Stimulated activated effector memory CD8-positive, alpha-beta T cell treated with anti-CD3 and anti-CD28 coated beads, Interleukin-12 subunit alpha, Interleukin-12 subunit beta, amount 100 ng/mL, for 72 hours (primary cell): ENCODE data around the gene PLAC9.
A peak's percentile ranks its signal among the peaks of the same experiment; 100 is the strongest.

Experiments
- ATAC-seq: fragments of 150-1000 bp; cut with Tn5 transposase; 2 replicates; pipeline ENCODE4 v1.10.0; 2021
- DNase-seq, 2 donors: peaks; one replicate each; pipeline ENCODE4 v3.0.0; 2021 to 2022; ENCODE audit warnings: low spot score in 2 of 2
- H3K27ac Mint-ChIP-seq: one replicate; pipeline ENCODE4 v1.8.0; 2022; ENCODE audit warnings: mild to moderate bottlenecking, mixed read lengths
- H3K36me3 Mint-ChIP-seq: one replicate; pipeline ENCODE4 v1.8.0; 2022; ENCODE audit warnings: mild to moderate bottlenecking, mixed read lengths
- H3K4me1 Mint-ChIP-seq: one replicate; pipeline ENCODE4 v1.8.0; 2022; ENCODE audit warnings: mixed read lengths
- H3K4me3 Mint-ChIP-seq: one replicate; pipeline ENCODE4 v1.8.0; 2022; ENCODE audit warnings: mild to moderate bottlenecking, mixed read lengths
- H3K9me3 Mint-ChIP-seq: one replicate; pipeline ENCODE4 v1.8.0; 2022; ENCODE audit warnings: mixed read lengths

The PLAC9 gene

DNA sequence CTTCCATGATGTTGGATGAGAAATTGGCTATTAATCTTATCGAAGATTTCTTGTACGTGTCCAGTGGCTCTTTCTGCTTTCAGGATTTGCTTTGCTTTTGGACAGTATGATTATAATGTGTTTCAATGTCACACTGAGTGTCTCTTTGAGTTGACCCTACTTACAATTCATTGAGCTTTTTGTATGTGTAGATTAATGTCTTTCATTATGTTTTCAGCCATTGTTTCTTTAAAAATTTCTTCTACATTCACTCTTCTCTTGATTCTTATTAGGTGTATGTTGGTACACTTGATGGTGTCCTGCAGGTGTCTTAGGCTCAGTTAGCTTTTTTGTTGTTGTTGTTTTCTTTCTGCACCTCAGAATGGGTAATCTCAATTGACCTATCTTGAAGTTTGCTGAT is 16.6 kb downstream of the PLAC9 start:
- DNase-seq, result no peak
- Mint-ChIP-seq H3K9me3 (peaks cover 3% of the 10 kb centered on the region), H3K27ac (peak overlapping the region; percentile 29), H3K4me3 (no peak overlapping the region), H3K4me1 (peaks cover 22% of the 10 kb centered on the region), H3K36me3 (peaks cover 80% of the 10 kb centered on the region)
- ATAC-seq, result no peak

DNA sequence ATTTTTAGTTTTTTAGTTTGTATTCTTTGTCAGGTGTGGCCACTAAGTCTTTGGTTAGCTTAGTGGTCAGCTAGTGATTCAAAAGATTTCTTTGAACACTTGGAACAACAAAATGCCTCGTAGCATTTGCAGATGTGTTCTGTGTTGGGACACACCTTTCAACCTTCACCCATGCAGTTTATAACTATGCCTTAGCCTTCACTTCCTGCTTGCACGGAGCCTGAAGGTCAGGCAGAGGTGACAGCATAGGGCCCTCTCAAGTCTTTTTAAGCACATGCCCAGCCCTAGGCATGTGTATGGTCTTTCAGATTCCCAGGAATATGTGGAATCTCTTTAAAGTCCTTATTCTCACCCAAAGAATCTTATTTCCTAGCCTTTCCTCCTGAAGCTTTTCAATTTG is 17.6 kb downstream of the PLAC9 start:
- peak overlapping the region; percentile 86 for H3K27ac Mint-ChIP-seq
- peaks cover 80% of the 10 kb centered on the region for H3K36me3 Mint-ChIP-seq

DNA sequence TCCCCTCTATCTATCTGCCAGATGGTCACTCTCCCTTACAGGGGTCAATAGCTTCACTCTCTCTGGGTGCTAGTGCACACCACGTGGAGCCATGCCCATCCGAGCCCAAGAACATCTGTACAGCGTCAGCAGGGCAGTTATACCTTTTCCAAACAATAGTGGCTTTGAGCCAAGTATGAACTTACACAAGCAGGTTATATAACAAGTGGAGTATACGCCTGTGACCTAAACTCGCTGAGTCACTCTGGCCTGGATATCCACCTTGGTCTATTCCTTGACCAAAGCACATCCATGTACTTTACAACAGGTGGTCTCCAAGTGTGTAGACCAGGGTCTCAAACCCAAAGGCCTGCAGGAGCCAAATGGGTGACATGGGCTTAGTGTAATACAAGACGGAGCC is 20.3 kb downstream of the PLAC9 start:
- H3K27ac Mint-ChIP-seq, result peak overlapping the region; percentile 86
- peaks cover 86% of the 10 kb centered on the region for H3K36me3 Mint-ChIP-seq
- peaks cover 11% of the 10 kb centered on the region for H3K4me1 Mint-ChIP-seq
- ATAC-seq, result no peak
- no peak for DNase-seq
- H3K4me3 Mint-ChIP-seq, result no peak overlapping the region
- H3K9me3 Mint-ChIP-seq, result peaks cover 3% of the 10 kb centered on the region

More for the DNA sequence above, 17.6 kb downstream of the PLAC9 start:
- Mint-ChIP-seq H3K4me3 (no peak overlapping the region), H3K9me3 (peaks cover 3% of the 10 kb centered on the region), H3K4me1 (peaks cover 11% of the 10 kb centered on the region)
- DNase-seq (no peak), ATAC-seq (no peak)

DNA sequence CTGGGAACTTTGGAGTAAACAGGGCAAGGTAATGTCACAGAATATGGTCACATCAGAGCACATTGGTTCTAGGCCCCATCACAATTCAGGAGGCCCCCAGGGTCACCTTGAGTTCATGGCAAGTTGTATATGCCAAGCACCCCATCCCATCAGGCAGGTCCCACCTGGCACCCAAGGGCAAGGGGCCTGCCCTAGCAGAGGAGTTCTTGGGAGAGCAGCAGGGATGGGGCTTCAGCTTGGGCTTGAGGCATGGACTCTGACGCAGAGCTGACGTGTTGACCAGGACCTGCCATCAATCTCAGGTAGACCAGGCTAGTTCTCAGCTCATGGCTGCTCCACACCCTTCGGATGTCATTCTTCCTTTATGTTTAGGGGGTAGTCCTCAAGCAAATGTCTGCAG is 20.9 kb downstream of the PLAC9 start:
- no peak overlapping the region for H3K4me3 Mint-ChIP-seq
- peaks cover 11% of the 10 kb centered on the region for H3K4me1 Mint-ChIP-seq
- H3K27ac Mint-ChIP-seq, result peak overlapping the region; percentile 86
- DNase-seq, result no peak
- no peak for ATAC-seq
- H3K36me3 Mint-ChIP-seq, result peaks cover 92% of the 10 kb centered on the region
- peaks cover 3% of the 10 kb centered on the region for H3K9me3 Mint-ChIP-seq

DNA sequence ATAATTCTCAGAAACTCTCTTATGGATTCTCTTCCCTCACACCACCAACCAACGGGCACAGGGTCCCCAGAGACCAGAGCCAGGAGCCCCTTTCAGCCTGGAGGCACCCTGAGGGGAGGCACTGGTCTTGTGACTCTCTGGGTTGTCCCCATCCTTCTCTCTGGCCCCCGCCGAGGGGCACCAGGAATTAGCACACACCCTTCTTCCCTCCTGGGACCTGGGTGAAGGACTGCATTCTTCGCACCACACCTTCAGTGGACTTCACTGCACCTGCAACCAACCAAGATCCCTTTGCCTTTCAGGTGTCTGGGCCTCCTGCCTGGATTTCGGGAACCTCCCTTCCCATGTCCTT is 22.1 kb downstream of the PLAC9 start:
- no peak for DNase-seq
- Mint-ChIP-seq H3K9me3 (peaks cover under 1% of the 10 kb centered on the region), H3K36me3 (peaks cover 100% of the 10 kb centered on the region), H3K4me3 (no peak overlapping the region), H3K4me1 (peaks cover 11% of the 10 kb centered on the region), H3K27ac (peak overlapping the region; percentile 79)
- no peak for ATAC-seq

DNA sequence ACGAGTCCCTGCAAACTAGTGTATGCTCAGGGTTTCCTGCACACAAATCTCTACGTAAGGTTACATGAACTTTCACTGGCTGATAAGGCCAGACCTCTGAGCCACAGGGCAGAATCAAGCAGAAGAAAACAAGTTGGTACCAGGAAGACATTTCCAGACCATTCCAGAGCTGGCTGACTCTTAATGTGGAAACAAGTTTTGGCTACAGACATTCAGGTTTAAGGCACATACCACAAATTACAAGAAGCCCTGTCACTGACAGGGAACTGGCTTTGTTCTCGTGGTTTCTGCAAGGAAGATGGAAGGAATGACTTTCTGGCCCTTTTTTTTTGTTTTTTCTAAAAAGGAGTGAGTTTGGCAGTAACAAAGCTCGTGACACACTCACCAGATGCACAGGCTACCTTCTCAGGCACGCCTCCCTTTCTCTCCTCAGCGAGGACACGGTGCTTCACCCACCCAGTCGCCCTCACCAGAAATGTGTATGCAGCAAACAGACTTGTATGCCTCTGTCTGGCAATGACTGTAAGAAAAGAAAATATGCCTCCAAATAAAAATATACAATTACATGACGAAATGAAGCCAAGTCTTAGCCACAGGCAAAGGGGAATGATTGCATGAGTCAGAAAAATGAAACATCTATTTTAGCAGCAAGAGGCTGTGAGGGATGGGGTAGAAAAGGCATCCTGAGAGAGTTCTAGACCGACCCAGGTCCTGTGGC is 22.6 kb downstream of the PLAC9 start:
- no peak overlapping the region for H3K4me3 Mint-ChIP-seq

DNA sequence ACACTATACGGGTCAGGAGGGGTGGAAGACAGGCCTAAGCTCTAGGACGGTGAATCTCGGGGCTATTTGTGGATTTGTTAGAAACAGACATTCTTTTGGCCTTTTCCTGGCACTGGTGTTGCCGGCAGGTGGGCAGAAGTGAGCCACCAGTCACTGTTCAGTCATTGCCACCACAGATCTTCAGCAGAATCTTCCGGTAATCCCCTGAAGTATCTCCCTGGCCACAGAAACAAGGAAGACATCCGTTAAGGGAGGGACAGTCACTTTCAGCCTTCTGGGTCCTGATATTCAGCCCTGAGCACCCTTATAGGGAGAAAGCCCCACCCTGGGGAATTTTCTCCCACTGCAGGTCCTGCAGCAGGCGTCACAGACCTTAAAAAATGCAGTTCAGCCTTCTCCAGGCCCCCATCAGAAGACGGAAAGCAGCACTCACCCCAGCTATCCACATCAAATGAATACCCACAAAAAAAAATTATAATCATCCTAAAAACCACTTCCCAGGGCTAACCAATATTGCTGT is 23.2 kb downstream of the PLAC9 start:
- DNase-seq (no peak), ATAC-seq (no peak)
- peaks cover 15% of the 10 kb centered on the region for H3K4me1 Mint-ChIP-seq
- H3K36me3 Mint-ChIP-seq, result peaks cover 100% of the 10 kb centered on the region
- H3K9me3 Mint-ChIP-seq, result no peaks in the 10 kb centered on the region
- H3K4me3 Mint-ChIP-seq, result no peak overlapping the region
- H3K27ac Mint-ChIP-seq, result peak overlapping the region; percentile 79

More for the DNA sequence above, 22.6 kb downstream of the PLAC9 start:
- DNase-seq (no peak), ATAC-seq (no peak)
- Mint-ChIP-seq H3K36me3 (peaks cover 100% of the 10 kb centered on the region), H3K9me3 (no peaks in the 10 kb centered on the region), H3K27ac (peak overlapping the region; percentile 79), H3K4me1 (peaks cover 11% of the 10 kb centered on the region)

DNA sequence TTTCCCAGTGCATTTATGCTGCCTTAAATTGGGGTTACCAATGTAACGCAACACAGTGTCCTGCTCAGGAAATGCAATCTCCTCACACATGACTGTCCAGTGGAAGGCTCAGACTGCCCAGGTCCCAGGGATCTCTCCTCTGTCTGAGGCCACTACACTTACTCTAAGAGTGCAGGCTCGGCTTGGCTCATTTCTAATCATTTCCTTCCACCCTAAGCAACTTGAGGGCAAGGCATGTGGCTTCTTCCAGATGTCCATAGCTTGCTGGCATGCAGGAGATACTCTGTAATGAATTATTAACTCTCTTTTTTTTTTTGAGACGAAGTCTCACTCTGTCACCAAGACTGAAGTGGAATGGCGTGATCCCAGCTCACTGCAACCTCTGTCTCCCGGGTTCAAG is 23.7 kb downstream of the PLAC9 start:
- no peak for DNase-seq
- peaks cover 20% of the 10 kb centered on the region for H3K4me1 Mint-ChIP-seq
- no peaks in the 10 kb centered on the region for H3K9me3 Mint-ChIP-seq
- ATAC-seq, result no peak
- no peak overlapping the region for H3K4me3 Mint-ChIP-seq
- H3K36me3 Mint-ChIP-seq, result peaks cover 100% of the 10 kb centered on the region
- peak overlapping the region; percentile 79 for H3K27ac Mint-ChIP-seq

DNA sequence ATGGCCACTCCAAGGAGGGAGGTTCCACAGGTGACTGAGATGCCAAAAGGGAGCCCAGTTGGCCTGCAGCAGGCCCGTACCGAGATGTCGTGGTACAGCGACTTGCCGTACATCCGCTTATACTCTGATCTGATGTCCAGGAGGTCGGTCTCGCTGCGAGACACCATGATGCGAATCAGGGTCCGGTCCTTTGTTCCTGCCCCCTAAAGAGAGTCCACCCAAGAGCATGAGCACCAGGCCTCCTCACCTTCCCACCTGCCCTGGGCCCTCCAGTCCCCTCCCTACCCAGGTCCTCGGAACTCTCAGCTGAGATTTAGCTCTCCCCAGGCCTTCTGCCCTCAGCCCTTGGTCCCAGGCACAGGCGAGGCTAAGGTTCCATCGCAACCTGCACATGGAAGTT is 25.0 kb downstream of the PLAC9 start:
- Mint-ChIP-seq H3K4me3 (no peak overlapping the region), H3K9me3 (no peaks in the 10 kb centered on the region), H3K27ac (peak overlapping the region; percentile 79), H3K36me3 (peaks cover 100% of the 10 kb centered on the region), H3K4me1 (peaks cover 24% of the 10 kb centered on the region)
- ATAC-seq (no peak), DNase-seq (no peak)

DNA sequence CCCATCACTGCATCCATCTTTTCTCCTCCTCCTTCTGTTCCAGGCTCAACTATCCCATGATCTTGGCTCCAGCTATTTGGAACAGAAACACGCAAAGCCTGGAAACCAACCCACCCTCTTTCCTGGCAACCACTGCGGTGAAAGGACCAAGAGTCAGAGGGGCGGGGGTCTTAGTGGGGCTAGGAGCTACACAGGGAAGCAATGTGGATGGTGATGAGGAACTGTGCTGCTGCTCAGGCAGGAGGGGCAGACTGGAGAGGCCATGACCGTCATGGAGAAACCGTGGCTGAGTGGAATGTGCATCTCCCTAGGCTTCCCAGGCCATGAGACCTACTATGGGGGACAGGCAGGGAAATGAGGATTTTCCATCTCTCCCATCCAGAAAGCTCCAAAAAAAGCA is 25.6 kb downstream of the PLAC9 start:
- ATAC-seq (no peak), DNase-seq (no peak)
- Mint-ChIP-seq H3K36me3 (peaks cover 100% of the 10 kb centered on the region), H3K4me3 (no peak overlapping the region), H3K9me3 (no peaks in the 10 kb centered on the region), H3K4me1 (peaks cover 24% of the 10 kb centered on the region), H3K27ac (peak overlapping the region; percentile 79)

DNA sequence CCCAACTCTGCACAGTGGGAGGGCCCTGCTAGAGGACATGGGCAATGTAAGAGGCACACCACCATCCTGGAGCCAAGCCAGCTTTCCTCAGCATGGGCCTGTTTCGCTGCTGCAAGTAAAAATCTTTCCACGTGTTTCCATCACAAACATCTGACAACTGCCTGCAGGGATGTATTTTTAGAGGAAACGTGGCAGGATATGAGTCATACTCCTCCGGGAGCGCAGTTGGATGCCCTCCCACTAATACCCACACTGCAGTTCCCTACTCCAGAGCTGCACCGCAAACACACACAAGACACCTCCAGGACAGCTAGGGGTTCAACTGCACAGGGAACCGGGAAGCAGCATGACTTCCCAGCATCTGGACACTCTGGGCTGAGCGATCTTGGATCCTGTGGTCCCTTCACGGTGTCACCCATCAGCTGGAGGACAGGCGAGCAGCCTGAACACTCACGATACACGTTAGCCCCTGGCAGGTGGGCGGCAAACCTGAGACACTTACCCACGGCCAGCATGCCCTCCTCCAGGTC is 26.1 kb downstream of the PLAC9 start:
- Mint-ChIP-seq H3K9me3 (no peaks in the 10 kb centered on the region), H3K36me3 (peaks cover 100% of the 10 kb centered on the region), H3K4me1 (peaks cover 19% of the 10 kb centered on the region), H3K4me3 (no peak overlapping the region), H3K27ac (peak overlapping the region; percentile 79)
- no peak for DNase-seq
- ATAC-seq, result no peak

DNA sequence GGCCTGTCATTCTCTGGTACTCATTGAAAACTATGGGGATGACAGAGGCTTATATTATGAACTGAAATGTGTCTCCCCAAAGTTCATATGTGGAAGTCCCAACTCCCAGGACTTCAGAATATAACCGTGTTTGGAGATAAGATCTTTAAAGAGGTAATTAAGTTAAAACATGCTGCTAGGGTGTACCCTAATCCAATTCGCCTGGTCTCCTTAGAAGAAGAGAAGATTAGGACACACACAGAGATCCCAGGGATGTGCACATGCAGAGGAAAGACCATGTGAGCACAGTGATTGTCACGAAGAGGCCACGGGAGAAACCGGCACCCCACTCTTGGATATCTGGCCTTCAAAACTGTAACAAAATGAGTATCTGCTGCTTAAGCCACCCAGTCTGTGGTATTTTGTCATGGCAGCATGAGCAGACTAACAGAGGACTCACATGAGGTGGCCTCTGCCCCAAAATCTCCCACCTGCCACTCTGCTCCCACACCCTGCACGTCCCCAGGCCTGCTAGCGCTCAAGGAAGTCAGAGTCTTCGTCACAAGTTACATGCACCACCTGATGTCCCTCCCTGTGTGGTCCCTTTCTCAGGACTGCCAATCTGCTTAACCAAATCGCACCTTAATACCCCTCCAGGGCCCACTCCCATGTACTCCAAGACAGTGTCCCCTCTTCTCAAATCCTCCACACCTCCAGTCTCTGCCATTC is 26.8 kb downstream of the PLAC9 start:
- no peak for ATAC-seq

DNA sequence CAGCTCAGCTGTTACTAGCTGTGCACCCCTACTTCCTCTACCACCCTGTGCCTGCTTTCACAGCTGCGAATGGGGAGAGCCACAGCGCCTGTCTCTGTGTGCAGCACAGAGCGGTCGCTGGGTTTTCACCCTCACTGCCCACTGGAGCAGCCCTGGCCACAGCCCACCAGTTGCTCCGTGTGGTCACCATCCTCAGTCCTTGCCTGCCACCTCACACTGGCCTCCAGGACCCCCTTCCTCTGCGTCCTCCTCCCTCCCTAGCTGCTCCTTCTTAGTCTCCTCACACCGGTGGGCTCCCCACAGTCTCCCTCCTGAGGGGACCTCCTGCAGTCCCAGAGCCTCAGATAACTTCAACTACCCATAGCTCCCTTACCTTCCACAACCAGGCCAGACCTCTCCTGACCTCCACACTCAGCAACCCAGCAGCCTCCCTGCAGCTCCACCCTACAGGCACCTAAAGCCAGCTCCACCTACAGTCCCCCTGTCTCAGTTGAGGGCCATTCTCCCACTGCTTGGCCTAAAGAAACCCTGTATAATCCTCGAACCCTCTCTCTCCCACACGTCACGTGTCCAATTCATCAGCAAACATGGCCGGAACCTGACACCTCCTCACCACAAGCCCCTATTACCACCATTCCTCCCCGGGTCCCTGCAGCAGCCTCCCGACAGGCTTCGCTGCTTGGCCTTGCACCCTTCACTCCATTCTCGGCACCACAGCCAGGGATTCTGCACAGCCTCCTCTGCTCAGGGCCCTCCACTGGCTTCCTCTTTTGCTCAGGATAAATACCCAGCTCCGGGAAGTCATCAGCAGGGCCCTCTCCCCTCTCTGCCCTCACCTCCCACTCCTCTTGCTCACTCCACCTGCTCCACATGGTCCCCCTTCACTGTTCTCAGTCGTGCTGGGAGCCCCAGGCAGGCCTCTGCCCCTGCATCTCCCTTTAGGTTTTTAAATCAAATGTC is 28.1 kb downstream of the PLAC9 start:
- peaks cover 100% of the 10 kb centered on the region for H3K36me3 Mint-ChIP-seq
- H3K4me1 Mint-ChIP-seq, result peaks cover 19% of the 10 kb centered on the region
- peak overlapping the region; percentile 79 for H3K27ac Mint-ChIP-seq
- DNase-seq, result no peak
- ATAC-seq, result no peak
- H3K9me3 Mint-ChIP-seq, result no peaks in the 10 kb centered on the region
- no peak overlapping the region for H3K4me3 Mint-ChIP-seq

More for the DNA sequence above, 26.8 kb downstream of the PLAC9 start:
- Mint-ChIP-seq H3K4me3 (no peak overlapping the region), H3K9me3 (no peaks in the 10 kb centered on the region), H3K4me1 (peaks cover 19% of the 10 kb centered on the region), H3K36me3 (peaks cover 100% of the 10 kb centered on the region), H3K27ac (peak overlapping the region; percentile 79)
- DNase-seq, result no peak

DNA sequence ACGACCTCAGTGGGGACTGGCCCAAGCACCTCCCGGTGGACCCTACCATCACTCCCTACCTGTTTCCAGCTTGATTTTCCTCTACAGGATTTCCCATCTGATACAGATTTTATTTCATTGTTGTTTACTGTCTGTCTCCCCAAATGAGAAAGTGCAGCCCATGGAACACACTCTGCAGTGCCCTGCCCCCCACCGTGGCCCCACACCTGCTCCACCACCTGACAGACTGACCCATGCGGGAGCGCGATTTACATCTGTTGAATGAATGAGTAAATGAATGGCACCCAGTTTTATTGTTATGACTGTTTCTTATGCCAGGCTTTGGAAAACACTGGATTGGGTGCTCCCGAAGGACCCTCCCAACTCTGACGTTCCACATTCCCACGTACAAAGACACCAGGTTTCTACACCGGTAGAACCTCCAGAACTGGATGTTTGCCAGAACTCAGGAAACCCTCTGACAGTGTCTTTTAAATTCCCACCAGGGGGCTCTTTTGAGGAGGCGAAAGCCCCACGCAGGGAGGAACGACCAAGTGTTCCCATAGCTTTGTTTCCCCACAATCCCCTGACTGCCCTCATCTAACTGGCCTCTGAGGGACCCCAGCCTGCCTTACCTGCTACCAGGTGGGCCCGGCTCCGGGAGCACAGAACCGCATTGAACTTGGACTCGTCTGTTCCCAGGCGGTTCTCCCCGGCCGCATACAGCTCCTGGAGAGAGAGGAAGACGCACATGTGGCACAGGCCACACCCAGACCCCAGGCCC is 29.0 kb downstream of the PLAC9 start:
- Mint-ChIP-seq H3K4me1 (peaks cover 22% of the 10 kb centered on the region), H3K9me3 (no peaks in the 10 kb centered on the region), H3K36me3 (peaks cover 100% of the 10 kb centered on the region), H3K27ac (peak overlapping the region; percentile 79), H3K4me3 (no peak overlapping the region)
- no peak for ATAC-seq
- DNase-seq, result no peak
